MG63 (cell line): ENCODE results near the gene DBF4B. TPM values are rescaled to one million over a fixed set of nuclear protein-coding genes. Genes with fewer than 3 reads are reported as not detected.
"Not testable (repeated sequence)": the region's sequence is repeated elsewhere in the genome, so short reads cannot be mapped to it uniquely, and the experiment has no call there.

Source experiments
- DNase-seq: peaks from one replicate; pipeline ENCODE4 v3.0.0-alpha.2; 2020
- H3K27me3 ChIP-seq: fragments of 250-450 bp; sonication (Bioruptor Pico); 2 replicates; pipeline ENCODE4 v1.5.1; 2020; ENCODE audit warnings: mild to moderate bottlenecking, moderate library complexity
- H3K36me3 ChIP-seq: fragments of 250-450 bp; sonication (Bioruptor Pico); 2 replicates; pipeline ENCODE4 v1.5.1; 2020; ENCODE audit warnings: mild to moderate bottlenecking, moderate library complexity
- H3K4me3 ChIP-seq: fragments of 250-450 bp; sonication (Bioruptor Pico); 2 replicates; pipeline ENCODE4 v1.5.1; 2020; ENCODE audit warnings: mild to moderate bottlenecking, moderate library complexity
- H3K9me3 ChIP-seq: fragments of 250-450 bp; sonication (Bioruptor Pico); 2 replicates; pipeline ENCODE4 v1.5.1; 2020; ENCODE audit warnings: mild to moderate bottlenecking, moderate library complexity
- total RNA-seq: library from RNA; depleted of rRNA; stranded (reverse); fragments of >200 nt; shearing (Covaris generic); gene quantifications from 2 replicates; pipeline ENCODE4 v1.2.3, GENCODE V29; 2014; ENCODE audit warnings: low replicate concordance

Gene DBF4B
- total RNA-seq, 1 experiment from 2014 or later, result 11.1 TPM

- Histone ChIP-seq H3K36me3 (peaks cover 7% of the 10 kb centered on the region), H3K4me3 (no peak overlapping the region)
- DNase-seq, result no peak
Observed at GRCh38 chr17:44752953-44753861, 44.7 kb downstream of the DBF4B start.

GRCh38 chr17:44754276-44754675, 45.8 kb downstream of the DBF4B start:
- Histone ChIP-seq H3K27me3 (peaks cover 5% of the 10 kb centered on the region), H3K4me3 (no peak overlapping the region), H3K9me3 (no peaks in the 10 kb centered on the region), H3K36me3 (peaks cover 7% of the 10 kb centered on the region)
- DNase-seq, result no peak

More at GRCh38 chr17:44752953-44753861, 44.7 kb downstream of the DBF4B start:
- H3K27me3 ChIP-seq, result peaks cover under 1% of the 10 kb centered on the region; the same call in 1 of the 2 replicates
- H3K9me3 ChIP-seq, result no peaks in the 10 kb centered on the region

DNA sequence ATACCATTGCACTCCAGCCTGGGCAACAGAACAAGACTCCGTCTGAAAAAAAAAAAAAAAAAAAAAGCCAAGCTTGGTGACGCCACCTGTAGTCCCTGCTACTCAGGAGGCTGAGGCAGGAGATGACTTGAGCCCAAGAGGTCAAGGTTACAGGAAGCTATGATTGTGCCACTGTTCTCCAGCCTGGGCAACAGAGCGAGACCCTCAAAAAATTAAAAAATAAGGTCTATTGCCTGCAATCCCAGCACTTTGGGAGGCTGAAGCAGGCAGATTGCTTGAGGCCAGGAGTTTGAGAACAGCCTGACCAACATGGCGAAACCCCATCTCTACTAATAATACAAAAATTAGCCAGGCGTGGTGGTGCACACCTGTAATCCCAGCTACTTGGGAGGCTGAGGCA, 46.7 kb downstream of the DBF4B start:
- not testable (repeated sequence) for H3K36me3 ChIP-seq

GRCh38 chr17:44757045-44757917, 48.8 kb downstream of the DBF4B start:
- H3K27me3 ChIP-seq, result peaks cover 5% of the 10 kb centered on the region
- no peaks in the 10 kb centered on the region for H3K36me3 ChIP-seq
- no peak overlapping the region for H3K4me3 ChIP-seq
- no peaks in the 10 kb centered on the region for H3K9me3 ChIP-seq
- no peak for DNase-seq

More for the DNA sequence above, 46.7 kb downstream of the DBF4B start:
- H3K9me3 ChIP-seq, H3K4me3 ChIP-seq, H3K27me3 ChIP-seq, DNase-seq: not testable (repeated sequence)

DNA sequence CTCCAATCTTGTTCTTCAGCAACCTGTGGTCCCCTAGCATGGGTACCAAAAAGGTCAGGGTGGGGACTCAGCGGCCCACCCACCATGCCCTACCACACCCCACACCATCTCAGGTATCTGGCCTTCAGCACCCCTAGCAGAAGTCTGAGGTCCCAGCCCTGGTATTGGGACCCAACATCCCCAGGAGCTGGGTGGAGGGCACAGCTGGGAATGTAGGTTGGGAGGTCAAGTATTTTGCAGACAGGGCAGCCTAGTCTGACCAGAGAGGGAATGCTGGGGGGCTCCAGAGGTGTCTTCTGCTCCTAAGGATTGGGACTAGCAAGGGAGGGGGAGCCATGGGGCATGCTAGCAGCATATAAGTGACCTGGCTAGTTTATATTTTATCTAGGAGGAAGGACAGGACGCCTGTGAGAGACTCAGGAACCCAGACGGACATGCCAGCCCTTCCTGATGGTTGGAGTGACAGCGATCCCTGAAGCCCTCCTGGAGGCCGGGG, 49.5 kb downstream of the DBF4B start:
- H3K36me3 ChIP-seq, result no peaks in the 10 kb centered on the region
- H3K9me3 ChIP-seq, result no peaks in the 10 kb centered on the region
- no peak for DNase-seq
- peaks cover 5% of the 10 kb centered on the region for H3K27me3 ChIP-seq
- no peak overlapping the region for H3K4me3 ChIP-seq

- H3K4me3 ChIP-seq, result peak within 1 kb of the TSS; percentile 35
- peaks cover 5% of the 10 kb centered on the region for H3K27me3 ChIP-seq
- H3K36me3 ChIP-seq, result no peaks in the 10 kb centered on the region
- H3K9me3 ChIP-seq, result no peaks in the 10 kb centered on the region
- DNase-seq, result no peak
Observed at GRCh38 chr17:44758414-44759085, 50.1 kb downstream of the DBF4B start, which contains the start of gene ADAM11. ADAM11 (plus strand) TSS chr17:44758988; CDS start chr17:44759200, 212 bp downstream.

DNA sequence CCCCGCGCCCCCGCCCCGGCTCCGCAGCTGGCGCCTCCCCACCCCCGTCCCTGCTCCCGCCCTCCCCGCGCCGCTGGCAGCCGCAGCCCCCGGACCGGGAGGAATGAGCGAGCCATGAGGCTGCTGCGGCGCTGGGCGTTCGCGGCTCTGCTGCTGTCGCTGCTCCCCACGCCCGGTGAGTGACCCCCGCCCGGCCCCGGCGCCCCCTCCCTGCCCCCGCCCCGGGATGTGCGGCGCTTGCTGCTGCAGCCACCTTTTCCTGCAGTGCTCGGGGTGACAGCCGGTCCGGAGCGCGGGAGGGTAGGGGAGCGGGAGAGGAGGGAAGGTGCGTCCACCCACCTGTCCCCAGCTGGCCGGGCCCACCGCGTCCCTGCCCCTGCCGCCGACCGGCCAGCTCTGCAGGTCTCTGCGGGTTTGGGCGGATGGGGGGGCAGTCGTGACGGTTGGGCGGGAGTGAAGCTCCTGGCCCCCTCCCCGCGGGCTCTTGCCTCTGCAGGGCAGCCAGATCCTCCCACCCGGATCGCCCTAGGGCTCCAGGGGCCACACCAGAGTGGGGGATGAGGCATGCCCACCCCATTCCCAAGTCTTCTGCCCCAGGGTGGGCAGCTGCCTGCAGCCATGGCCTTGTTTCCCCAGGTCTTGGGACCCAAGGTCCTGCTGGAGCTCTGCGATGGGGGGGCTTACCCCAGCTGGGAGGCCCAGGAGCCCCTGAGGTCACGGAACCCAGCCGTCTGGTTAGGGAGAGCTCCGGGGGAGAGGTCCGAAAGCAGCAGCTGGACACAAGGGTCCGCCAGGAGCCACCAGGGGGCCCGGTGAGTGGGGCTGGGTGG, 50.8 kb downstream of the DBF4B start:
- Histone ChIP-seq H3K36me3 (no peaks in the 10 kb centered on the region), H3K9me3 (no peaks in the 10 kb centered on the region), H3K4me3 (peak overlapping the region; percentile 35), H3K27me3 (peaks cover 5% of the 10 kb centered on the region)
- peak; percentile 28 for DNase-seq

GRCh38 chr17:44759916-44760243, 51.4 kb downstream of the DBF4B start:
- Histone ChIP-seq H3K27me3 (peaks cover 5% of the 10 kb centered on the region), H3K36me3 (no peaks in the 10 kb centered on the region), H3K9me3 (no peaks in the 10 kb centered on the region), H3K4me3 (no peak overlapping the region)
- DNase-seq, result no peak

DNA sequence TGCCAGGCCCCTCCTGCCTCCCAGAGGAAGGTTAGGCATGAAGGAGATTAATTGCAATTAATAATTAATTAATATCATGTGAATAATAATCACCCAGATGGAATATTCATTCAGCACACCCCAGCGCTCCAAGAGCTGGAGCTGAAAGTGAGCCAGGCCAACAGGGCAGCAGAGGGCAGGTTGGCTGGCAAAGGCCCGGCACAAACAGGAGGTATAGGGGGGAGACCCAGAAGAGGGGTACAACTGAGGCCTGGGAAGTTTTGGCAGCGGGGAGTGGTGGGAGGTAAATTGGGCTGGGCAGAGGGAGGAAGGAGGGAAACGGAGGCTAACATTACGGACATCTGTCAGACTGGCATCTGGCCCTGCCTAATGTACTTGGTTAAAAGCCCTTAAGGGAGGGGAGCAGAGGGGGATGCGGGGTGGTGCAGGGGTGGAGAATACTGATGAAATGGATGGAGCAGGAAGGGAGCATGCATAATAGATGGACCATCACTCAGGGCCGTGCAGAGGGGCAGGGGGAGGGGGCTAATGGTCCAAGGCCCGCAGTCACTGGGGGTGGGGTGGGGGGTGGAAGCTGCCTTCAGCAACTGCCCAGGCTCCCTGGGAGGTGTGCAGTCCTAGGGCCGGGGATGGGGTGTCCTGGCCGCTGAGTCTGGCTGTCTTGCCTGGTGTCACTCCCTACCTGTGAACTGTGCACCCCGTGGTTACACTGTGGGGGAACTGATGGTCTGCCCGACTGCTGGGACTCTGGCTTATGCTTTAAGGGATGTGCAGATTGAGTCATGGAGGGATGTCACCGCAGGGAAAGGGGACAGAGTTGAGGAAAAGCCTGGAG, 52.2 kb downstream of the DBF4B start:
- Histone ChIP-seq H3K4me3 (no peak overlapping the region), H3K9me3 (no peaks in the 10 kb centered on the region), H3K27me3 (peaks cover 5% of the 10 kb centered on the region), H3K36me3 (no peaks in the 10 kb centered on the region)
- no peak for DNase-seq

DNA sequence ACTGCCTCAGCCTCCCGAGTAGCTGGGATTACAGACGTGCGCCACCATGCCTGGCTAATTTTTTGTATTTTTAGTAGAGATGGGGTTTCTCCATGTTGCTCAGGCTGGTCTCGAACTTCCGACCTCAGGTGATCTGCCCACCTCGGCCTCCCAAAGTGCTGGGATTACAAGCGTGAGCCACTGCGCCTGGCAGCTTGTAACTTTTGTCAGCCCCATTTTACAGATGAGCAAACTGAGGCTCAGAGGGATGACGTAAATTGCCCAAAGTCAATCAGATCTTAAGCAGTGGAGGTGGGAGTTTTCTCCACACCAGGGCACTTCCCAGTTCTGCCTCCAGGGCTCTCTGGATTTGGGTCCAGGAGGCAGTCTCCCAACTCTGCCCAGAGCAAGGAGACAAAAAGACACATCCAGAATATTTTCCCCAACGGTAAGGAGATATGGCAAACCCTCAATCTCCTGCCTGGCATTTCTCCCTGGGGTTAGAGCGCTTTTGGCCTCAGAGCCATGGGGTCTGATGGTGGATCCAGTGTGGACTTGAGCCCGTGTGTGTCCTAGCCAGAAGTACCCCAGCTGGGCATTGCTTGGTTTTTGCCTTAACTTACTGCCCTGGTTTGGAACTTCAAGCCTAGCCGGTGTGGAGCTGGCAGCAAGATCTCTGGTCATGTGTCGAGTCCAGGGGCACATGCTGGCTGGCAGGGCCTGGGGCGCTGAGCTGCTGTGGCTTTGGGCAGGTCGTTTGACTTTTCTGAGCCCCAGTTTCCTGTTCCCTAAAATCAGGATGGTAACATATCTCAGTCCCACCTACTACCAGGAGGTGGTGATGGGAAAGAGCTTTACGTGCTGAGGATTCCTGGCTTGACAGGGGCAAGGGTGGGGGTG, 53.7 kb downstream of the DBF4B start:
- Histone ChIP-seq H3K36me3 (no peaks in the 10 kb centered on the region), H3K9me3 (no peaks in the 10 kb centered on the region), H3K27me3 (peaks cover 5% of the 10 kb centered on the region), H3K4me3 (no peak overlapping the region)
- no peak for DNase-seq

DNA sequence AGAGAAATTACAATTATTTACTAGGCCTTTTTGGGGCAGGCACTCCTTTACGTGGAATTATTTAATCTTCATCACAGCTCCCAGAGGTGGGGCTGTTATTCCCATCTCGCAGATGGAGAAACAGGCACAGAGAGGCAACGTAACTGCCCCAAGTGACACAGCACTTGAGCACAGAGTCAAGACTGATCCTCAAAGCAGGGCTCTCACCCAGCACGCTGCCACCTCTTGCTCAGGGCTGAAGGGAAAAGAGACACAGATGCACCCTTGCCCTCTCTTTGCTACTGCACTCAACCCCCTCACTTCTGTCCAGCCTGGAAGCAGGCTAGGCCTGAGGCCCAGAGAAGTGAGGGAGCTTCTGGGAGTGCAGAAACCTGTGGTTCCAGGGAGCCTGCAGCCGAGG, 54.7 kb downstream of the DBF4B start:
- Histone ChIP-seq H3K4me3 (no peak overlapping the region), H3K27me3 (peaks cover 5% of the 10 kb centered on the region), H3K36me3 (no peaks in the 10 kb centered on the region), H3K9me3 (no peaks in the 10 kb centered on the region)
- no peak for DNase-seq

- no peak for DNase-seq
- H3K4me3 ChIP-seq, result no peak overlapping the region
Observed at GRCh38 chr17:44765965-44766364, 57.5 kb downstream of the DBF4B start.

GRCh38 chr17:44766409-44767038, 58.1 kb downstream of the DBF4B start:
- no peaks in the 10 kb centered on the region for H3K36me3 ChIP-seq
- no peaks in the 10 kb centered on the region for H3K9me3 ChIP-seq
- no peaks in the 10 kb centered on the region for H3K27me3 ChIP-seq
- peak; percentile 46 for DNase-seq
- H3K4me3 ChIP-seq, result no peak overlapping the region

More at GRCh38 chr17:44765965-44766364, 57.5 kb downstream of the DBF4B start:
- no peaks in the 10 kb centered on the region for H3K27me3 ChIP-seq
- no peaks in the 10 kb centered on the region for H3K36me3 ChIP-seq
- no peaks in the 10 kb centered on the region for H3K9me3 ChIP-seq

- Histone ChIP-seq H3K27me3 (no peaks in the 10 kb centered on the region), H3K4me3 (no peak overlapping the region), H3K9me3 (no peaks in the 10 kb centered on the region), H3K36me3 (no peaks in the 10 kb centered on the region)
- DNase-seq, result no peak
Observed at GRCh38 chr17:44767493-44767892, 59.0 kb downstream of the DBF4B start.
